AG08396 (cell line): ENCODE results near the gene TRIM37.
A peak's percentile ranks its signal among the peaks of the same experiment; 100 is the strongest.
"Not testable (repeated sequence)": the region's sequence is repeated elsewhere in the genome, so short reads cannot be mapped to it uniquely, and the experiment has no call there.

Experiments
- DNase-seq: peaks from one replicate; pipeline ENCODE4 v3.0.0; 2012; ENCODE audit warnings: low spot score, mixed read lengths

Gene TRIM37

GRCh38 chr17:58991718-58992331 lies 114.9 kb downstream of the TRIM37 start:
- DNase-seq: peak; percentile 41

GRCh38 chr17:58989629-58990028 lies 117.1 kb downstream of the TRIM37 start:
- no peak for DNase-seq

DNA sequence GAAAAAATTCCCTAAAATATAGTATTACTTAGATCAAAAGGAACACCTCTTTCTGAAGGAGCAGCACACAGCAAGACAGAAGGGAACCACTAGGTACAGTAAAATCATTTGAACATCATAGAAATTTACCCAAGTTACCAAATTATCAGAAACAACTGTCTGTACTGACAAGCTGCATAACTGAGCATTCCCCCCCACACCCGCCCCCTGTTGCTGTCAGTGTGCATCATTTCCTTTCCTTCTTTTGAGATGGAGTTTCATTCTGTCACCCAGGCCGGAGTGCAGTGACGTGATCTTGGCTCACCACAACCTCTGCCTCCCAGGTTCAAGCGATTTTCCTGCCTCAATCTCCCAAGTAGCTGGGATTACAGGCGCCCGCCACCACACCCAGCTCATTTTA lies 120.7 kb downstream of the TRIM37 start:
- no peak for DNase-seq

GRCh38 chr17:58985367-58985766 lies 121.3 kb downstream of the TRIM37 start:
- no peak for DNase-seq

DNA sequence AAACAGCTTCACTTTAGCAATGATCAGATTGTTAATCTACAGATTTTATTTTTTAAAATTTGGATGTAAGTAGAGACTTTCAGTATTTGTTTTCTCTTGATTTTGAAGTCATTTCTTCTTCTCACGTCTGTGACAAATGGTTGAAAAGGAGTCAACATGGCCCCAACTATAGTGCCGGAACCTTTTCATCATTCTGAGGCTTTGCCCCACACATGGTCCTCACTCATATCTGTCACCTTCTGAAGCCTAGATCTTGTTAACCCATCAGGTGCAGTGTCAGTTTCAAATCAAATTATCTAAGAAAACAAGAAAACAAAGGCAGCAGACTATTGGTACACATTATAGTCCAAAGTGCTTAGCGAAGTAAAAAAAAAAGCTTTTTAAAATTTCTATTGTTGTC lies 124.1 kb downstream of the TRIM37 start:
- DNase-seq: no peak

- DNase-seq: no peak
These were observed 125.8 kb downstream of the TRIM37 start for GRCh38 chr17:58980706-58981481.

DNA sequence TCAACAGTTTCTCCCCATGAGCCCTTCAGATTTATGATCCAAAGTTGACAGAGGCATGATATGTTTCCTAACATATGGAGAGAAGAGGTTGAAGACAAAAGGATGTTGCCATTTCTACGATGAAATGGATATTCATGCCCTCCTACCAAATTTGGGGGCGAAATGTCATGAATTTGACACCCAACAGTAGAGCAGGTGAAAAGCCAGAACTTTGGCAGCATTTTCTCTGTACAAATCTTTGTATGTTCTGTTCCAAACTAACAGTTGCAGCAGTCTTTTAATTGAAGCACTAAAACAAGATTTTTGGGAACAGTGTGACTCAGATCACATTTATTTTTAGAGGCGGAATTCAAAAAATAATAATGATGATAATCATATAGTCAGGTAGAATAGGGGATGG lies 130.1 kb downstream of the TRIM37 start:
- DNase-seq: no peak

DNA sequence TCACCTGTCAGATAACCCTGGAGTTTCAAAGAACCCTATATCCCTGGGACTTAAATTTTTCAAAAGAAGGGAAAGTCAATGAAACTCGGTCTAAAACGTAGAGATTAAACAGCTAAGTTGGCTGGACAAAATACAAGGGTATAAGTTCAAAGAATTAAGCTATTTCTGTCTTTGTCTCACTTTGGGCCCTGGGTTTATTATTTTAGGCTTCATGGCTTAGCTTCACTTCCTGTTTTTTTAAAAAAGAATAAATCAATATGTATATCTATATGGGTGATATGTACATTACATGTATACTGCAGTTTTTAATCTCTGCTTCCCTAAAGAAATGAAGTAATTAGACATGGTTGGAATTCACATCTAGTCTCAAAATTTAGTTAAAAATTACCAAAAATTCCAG lies 132.3 kb downstream of the TRIM37 start:
- no peak for DNase-seq

GRCh38 chr17:58970609-58971450 lies 135.8 kb downstream of the TRIM37 start:
- no peak for DNase-seq

DNA sequence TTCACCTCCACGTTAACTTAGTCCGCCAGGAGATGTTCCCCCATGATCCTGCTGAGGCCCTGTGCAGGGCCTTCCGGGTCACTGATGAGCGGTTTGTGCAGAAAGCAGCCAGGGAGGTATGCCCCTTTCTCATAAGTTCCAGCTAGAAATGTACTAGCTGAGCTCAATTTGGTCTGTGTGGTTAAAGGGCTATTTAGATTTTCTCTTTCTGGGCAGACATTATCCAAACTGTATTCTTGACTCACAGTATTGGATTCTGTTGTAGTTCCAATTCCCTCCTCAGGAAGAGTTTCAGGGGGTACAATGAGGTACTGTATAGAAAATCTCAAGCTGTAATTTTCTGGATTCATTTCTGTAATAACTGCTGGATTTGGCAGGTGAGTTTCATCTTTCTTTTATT lies 137.1 kb downstream of the TRIM37 start:
- DNase-seq: peak; percentile 34

DNA sequence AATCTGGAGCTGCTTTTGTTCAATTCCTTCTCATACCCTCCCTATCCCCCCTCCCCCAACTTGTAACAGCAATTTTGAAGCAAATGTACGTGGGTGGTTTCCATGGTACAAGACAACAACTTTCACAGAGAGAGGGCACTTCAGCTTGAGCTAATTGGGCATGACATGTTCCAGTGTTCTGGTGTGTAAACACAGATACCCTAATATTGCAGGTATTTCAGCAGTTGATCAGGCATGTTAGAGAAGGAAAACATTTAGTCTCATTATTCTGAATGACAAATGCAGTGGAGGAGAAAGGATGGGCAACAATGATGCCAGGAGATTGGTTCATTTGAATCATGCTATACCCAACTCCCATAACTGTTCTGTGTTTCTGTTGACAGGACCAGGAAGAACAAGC lies 137.5 kb downstream of the TRIM37 start:
- no peak for DNase-seq

- DNase-seq: no peak
These were observed 138.1 kb downstream of the TRIM37 start for GRCh38 chr17:58968426-58969061.

- no peak for DNase-seq
These were observed 140.5 kb downstream of the TRIM37 start for GRCh38 chr17:58966208-58966607.

DNA sequence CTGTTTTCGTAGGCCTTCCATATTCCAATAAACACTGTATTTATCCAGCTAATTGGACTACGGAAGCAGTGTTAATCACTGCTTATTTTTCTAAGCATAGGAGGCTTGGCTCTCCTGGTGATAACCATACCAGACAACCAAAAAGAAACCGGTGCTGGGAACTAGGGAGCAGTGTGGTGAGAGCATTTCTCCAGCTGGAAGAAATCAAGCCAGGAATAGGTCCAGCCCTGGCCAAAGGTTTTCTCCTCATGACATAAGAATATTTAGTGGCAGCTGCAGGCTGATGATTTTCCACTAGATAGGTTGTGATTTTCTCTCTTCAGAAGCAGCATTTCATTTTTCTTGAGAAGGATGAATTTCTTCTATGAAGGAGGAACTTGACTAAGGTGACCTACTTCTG lies 141.5 kb downstream of the TRIM37 start:
- no peak for DNase-seq

GRCh38 chr17:58960068-58960467 lies 146.6 kb downstream of the TRIM37 start:
- DNase-seq: peak; percentile 59

DNA sequence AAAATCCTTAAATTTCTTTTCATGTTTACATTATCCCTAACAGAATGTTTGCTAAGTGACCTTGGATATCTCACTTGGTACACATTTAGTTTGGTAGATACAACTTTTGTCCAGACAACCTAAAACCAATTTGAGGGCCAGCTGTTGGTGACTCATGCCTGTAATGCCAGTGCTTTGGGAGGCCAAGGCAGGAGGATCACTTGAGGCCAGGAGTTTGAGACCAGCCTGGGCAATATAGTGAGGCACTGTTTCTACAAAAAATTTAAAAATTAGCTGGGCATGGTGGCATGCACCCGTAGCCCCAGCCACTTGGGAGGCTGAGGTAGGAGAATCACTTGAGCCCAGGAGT lies 149.0 kb downstream of the TRIM37 start:
- DNase-seq: not testable (repeated sequence)

- DNase-seq: no peak
These were observed 149.5 kb downstream of the TRIM37 start for GRCh38 chr17:58956997-58957724.

GRCh38 chr17:58954358-58954757 lies 152.3 kb downstream of the TRIM37 start:
- DNase-seq: not testable (repeated sequence)

GRCh38 chr17:58947824-58948223 lies 158.9 kb downstream of the TRIM37 start:
- DNase-seq: no peak

DNA sequence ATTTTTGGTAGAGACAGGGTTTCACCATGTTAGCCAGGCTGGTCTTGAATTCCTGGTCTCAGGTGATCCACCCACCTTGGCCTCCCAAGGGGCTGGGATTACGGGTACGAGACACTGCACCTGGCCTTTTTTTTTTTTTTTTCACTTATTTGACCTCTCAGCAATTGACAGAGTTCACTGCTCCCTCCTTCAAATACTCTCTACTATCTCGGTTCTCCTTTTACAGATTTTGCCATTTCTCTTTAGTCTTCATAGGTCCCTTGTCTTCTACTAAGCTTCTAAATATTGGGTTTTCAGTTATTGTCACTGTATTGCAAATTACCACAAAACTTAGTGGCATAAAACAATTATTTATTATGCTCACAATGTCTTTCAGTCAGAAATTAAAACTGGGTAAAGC lies 159.3 kb downstream of the TRIM37 start:
- DNase-seq: no peak

DNA sequence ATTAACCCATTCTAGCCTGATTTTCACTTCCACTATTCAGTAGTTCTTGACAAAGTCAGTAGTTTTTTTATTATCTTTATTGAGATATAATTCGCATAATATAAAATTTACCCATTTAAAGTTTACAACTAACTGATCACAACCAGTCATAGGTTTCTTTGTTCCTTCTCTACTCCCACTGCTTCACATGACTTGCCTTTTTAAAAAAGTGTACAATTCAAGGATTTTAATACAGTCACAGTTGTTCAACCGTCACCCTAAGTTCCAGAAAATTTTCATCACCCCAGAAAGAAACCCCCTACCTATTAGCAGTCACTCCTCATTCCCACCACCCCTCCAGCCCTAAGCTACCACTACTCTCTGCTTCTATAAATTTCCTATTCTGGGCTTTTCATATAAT lies 162.5 kb downstream of the TRIM37 start:
- DNase-seq: no peak

GRCh38 chr17:58936295-58936694 lies 170.4 kb downstream of the TRIM37 start:
- no peak for DNase-seq
